Ovary (tissue), 3 donors: ENCODE data around the gene TPD52L2.

Experiments
- EP300 ChIP-seq: sonication (generic); formaldehyde crosslinking; IDR thresholded peaks from one replicate; pipeline ENCODE4 v1.6.1; 2017; ENCODE audit warnings: antibody characterized with exemption
- POLR2A ChIP-seq: fragments of 450-650 bp; IDR thresholded peaks from one replicate; pipeline ENCODE4 v1.6.1; 2017; ENCODE audit warnings: antibody characterized with exemption, mild to moderate bottlenecking, moderate library complexity
- TF ChIP-seq, protein P1 (sequence below), 3 donors: fragments of 450-650 bp in 2 of 3; fragments of 200-600 bp in 1 of 3; IDR thresholded peaks; one replicate each; pipeline versions ENCODE4 v1.5.1 to v1.8.0; 2016 to 2022; ENCODE audit warnings: antibody characterized with exemption in 3 of 3, mild to moderate bottlenecking in 1 of 3
- donor health status: DM: no; HTN: no; CAD: no.

- TF ChIP-seq POLR2A (no peak), EP300 (no peak)
- TF ChIP-seq, protein P1, sequence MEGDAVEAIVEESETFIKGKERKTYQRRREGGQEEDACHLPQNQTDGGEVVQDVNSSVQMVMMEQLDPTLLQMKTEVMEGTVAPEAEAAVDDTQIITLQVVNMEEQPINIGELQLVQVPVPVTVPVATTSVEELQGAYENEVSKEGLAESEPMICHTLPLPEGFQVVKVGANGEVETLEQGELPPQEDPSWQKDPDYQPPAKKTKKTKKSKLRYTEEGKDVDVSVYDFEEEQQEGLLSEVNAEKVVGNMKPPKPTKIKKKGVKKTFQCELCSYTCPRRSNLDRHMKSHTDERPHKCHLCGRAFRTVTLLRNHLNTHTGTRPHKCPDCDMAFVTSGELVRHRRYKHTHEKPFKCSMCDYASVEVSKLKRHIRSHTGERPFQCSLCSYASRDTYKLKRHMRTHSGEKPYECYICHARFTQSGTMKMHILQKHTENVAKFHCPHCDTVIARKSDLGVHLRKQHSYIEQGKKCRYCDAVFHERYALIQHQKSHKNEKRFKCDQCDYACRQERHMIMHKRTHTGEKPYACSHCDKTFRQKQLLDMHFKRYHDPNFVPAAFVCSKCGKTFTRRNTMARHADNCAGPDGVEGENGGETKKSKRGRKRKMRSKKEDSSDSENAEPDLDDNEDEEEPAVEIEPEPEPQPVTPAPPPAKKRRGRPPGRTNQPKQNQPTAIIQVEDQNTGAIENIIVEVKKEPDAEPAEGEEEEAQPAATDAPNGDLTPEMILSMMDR (IDR thresholded peaks at IDR 0.05) = no peak
Measured at GRCh38 chr20:63929071-63929470, 64.0 kb downstream of the TPD52L2 start.
